ENCODE results near the gene GBX1.

Gene GBX1

DNA sequence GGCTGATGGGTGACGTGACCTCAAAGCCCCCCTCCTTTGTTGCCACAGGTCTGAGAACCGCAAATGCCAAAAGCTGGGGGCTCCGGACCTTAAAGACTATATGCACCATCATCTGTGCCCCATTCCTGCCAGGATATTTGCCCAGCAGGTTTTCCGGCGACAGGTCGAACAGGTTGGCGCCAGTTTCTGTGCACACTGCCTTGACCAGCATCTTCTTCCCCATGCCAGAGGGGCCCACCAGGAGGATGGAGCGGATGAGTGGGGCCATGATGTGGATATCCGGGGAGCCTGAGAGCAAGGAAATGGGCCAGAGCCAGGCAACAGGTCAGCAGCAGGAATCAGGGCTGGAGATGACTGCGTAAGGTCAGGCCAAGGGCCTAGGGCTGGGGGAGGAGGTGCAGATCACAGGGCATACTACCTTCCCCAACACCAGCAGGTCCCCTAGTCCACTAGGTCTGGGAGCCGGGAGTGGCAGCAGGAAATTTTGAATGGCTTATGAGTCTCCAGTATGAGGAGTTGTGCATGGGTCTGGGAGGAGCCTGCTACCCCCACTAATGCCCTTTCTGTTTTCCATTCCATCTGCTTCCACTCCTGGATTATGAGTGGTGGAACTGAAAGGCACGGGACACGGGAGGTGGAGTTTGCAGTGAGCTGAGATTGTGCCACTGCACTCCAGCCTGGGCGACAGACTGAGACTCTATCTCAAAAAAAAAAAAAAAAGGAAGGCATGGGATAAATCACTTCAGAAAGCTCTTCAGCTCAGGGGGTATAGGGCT, 25.9 kb upstream of the GBX1 start:
- DNase-seq = no peak

DNA sequence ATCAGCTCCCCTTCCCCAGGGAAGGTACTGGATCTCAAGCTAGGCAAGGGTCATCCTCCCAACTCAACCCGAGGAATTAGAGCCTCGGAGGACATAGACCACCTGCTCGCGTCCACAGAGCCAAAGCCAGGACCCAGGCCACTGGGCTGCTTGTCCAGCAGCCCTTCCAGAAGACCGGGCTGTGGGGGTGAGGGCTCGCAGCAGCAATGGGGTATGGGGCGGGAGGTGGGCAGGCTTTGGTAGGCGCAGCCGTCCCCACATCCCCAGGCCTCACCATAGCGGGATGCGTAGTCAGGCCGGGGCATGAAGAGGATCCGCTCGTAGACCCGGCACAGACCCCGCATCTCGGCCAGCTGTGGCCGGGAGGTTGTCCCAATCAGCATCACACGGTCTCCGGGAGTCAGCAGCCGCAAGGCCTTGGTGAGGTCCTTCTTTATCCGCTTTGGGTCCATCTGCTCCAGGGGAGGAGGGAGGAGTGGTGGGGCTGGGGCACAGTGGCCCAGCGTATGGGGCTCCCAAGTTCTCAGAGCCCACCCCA, 24.6 kb upstream of the GBX1 start:
- DNase-seq = no peak

DNA sequence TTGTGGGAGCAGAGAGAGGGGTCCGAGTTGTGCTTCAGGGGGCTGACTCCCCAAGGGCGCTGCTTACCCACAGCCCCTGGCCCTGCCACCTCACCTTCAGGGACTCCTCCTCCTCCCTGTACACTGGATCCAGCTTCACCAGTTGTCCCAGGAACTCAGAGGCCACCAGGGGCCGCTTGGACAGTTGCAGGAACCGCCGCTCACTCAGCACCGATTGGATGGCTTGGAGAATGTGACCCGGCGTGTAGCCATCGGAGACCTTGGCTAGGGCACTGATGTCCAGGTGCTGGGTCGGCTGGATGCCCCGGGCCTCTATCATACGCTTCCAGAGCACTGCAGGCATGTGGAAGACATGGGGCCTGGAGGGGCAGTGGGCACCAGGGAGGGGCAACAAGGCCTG, 24.1 kb upstream of the GBX1 start:
- no peak for DNase-seq

DNA sequence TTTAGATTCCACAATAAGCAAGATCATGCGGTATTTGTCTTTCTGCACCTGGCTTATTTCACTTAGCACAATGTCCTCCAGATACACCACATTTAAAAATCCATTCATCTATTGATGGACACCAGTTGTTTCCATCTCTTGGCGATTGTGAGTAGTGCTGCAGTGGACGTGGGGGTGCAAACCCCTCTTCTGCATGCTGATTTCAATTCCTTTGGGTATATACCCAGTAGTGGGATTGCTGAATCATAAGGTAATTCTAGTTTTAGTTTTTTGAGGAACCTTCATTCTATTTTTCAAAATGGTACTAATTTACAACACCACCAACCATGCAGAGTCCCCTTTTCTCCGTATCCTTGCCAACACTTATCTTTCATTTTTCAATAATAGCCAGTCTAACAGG, 21.5 kb upstream of the GBX1 start:
- no peak for DNase-seq

DNA sequence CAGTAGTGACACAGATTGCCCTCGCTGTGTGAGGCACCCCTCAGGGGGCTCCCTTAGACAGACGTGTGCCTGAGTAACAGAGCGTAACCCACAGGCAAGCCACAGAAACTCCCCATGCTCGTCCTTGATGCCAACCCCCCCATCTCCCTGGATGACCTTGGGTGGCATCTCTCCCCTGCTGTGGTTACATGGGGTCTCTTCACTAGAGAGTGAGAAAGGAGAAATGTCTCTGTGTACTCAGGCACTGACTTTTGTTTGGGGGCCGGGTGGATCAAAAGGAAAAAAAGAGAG, 20.7 kb upstream of the GBX1 start:
- no peak for DNase-seq

DNA sequence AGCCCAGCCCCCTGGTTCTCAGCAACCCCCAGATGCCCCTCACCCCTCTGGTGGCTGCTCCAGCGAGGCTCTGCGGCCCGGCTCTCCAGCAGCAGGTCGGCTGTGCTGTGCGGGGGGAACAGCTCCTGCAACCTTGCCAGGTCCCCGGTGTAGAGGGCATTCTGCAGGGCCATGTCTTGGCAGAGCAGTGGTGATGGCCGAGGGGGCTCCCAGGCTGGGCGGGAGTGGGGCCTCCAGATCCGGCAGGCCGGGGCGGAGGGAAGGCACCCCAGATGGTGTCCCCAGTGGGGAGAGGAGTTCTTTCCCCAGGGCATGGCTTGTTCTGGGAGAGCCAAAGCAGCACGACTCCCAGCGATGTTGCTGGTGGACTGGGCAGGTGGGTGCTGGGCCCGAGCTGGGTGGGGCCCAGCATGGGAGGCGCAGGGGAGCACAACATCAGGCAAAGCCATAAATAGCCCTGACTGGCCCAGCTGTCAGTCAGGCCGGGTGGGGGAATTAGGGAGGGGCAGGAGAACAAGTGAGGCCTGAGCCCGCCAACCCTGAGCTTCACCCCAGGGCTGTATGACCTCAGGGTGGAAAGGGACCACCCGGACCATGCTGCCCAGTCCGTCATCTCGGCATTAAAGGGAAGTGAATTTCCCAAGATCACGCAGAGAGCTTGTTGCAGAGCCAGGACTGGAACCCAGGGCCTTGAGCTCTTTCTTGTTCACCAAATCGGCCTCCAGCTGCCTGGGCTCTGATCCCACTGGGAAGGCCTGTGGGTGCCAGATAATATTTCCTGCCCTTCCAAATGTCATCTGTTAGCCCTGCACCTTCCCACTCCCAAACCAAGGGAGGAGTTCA, 20.1 kb upstream of the GBX1 start:
- no peak for DNase-seq

DNA sequence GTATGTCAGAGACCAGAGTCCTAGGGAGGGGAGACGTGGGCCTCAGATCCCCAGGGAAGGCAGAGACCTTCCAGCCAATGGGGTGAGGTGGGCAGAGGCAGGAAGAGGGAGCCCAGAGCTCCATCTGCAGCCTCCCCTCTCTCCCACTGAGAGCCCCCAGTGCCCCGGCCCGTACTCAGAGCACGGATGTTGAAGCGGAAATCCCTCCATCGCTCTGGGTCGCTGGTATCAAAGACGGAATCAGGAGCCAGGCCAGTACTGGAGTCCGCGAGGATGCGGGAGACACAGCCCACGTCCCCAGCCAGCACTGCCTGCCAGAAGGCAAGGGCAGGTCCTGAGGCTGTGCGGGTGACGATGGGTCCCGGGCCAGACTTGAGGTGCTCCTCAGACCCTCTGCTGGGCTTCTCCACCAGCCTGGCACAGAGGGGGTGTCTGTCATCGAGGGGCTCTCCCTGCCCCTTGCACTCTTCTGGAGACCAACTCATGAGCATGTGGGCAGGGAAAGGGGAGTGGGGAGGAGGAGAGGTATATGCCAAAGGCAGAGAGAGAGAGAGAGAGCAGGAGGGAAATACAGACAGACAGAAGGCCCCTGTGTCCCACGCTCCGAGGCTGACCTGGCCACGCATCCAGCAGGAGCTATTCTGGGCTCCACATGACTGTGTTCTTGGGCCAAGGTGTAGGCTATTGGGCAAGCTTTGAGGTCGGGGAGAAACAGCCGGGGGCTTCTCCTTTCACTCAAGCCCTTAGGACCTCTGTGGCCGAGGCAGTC, 19.3 kb upstream of the GBX1 start, which contains the start of gene ASB10:
TSS of gene ASB10 (minus strand) at position 611 of the 769 bp plus-strand sequence. CDS start at position 491, 120 bp downstream.
- DNase-seq = no peak

DNA sequence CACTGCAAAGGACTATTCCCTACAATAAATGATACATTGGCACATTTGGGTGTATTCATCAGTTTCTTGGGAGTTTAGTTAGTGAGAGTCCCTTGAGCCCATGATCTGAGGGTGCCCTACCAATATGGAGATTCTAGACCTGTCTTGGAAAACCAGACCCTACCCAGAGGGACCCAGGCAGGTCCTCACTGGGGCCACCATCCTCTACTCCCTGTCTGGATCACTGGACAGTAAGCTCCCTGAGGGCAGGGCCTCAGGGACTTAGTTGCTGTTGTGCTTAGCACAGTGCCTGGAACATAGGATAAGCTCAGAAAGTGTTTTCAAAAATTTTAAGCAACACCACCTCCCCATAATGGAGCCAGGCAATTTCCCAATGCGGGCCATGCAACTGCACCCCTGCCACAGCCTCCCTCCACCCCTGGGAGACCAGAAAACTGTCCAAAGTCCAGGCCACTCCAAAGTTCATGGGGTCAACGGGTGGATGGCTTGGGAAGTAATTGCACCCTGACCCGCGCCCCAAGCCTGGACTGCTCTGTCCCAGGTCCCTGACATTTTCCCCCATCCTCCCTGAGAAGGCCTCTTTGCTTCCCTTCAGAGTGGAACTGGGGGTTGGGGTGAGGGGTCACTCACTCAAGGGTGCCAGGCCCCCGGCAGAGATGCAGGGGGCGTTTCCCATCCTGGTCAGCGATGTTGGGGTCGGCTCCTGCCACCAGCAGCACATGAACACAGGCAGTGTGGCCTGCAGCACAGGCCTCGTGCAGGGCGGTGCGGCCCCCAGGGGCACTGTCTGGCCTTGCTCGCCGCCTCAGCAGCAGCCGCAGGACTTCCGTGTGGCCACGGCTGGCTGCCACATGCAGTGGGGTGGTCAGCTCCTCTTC, 18.5 kb upstream of the GBX1 start:
- DNase-seq = no peak

DNA sequence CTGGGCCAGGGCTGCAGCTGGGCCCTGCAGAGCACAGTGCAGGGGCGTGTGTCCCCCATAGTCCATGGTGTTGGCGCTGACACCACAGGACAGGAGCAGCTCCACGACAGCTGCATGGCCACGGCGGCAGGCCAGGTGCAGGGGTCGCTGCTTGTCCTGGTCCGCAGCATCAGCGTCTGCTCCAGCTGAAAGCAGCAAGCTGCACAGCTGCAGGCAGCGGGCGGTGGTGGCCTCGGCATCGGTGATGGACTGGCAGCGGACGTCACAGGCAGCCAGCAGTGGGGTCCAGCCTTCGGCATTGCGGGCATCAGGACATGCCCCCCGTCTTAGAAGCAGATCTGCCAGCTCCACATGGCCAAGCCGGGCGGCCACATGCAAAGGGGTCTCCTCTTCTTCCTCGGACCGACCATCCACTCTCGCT, 13.5 kb upstream of the GBX1 start:
- no peak for DNase-seq

DNA sequence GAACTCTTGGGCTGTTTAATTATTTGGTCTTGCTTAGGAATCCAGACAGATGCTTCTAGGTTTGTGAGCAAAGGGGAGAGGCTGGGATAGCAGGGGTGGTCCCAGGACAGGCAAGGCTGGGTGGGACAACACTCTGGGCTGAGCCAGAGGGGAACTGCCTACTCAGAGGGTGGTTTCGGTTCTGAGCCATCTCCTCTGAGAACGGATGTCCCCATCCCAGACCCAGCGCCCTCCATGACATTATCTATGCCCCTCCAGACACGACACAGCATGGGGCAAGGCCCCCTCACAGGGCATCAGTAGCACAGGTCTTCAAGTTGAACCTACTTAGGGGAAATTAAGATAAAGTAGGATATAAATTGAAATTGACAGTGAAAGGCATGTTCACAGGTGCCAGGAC, 12.5 kb upstream of the GBX1 start:
- DNase-seq = no peak

DNA sequence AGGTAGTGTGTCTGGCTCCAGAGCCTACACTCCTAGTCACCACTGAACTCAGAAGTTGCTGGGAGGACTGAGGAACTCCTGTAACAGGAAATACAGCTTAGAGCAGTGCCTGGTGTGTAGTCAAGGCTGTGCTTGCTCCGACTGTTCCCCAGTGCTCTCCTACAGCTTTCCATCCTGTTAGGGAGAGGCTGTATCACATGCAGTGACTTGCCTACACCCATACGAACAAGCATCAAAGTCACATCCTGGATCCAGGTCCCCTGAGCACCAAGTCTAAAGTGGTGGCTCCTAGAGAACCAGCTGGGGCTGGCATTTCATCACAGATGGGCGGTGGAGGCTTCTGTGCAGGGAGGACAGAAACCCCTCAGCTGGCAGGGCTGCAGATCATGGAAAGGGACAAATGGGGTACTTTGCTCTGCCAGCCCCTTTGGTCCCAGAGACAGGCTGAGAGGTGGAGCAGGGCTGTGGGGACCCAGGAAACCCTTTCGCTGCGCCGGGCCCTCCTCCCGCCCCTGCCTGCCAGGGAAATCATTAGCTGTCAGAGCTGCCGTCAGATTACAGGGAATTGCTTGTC, 11.9 kb upstream of the GBX1 start:
- no peak for DNase-seq

DNA sequence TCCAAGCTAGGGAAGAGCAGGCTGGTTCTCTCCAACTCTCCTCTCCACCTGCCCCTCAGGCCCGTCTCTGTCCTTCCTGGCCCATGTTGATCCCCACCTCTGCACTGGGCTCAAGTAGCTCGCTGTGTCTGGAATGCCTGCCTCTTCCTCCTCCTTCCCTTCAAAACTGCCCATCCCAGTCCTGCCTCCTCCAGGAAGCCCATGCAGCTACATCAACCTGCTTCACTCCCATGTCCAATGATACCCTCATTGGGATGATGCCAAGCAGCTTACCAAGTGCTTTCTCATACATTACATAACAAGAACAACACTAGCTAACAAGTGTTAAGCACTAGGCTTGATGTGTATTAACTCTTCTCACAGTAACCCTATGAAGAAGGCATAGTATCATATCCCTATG, 11.3 kb upstream of the GBX1 start:
- no peak for DNase-seq

DNA sequence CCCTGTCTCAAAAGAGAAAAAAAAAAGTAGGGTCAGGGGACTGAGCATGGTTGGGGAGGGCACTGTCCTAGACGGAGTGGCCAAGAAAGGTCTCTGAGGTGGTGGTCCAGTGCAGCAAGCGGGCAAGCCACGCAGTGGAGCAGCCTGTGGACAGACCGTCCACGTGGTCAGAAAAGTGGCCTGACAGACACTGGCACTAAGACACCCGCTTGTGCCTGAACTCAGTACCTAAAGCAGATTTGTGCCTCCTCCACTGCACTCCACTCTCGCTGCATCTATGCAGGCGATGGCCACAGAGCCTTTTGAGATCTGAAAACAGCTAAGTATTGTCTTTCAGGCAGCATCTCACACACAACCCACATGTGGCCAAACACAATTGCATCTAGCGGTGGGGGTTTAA, 10.7 kb upstream of the GBX1 start:
- no peak for DNase-seq

DNA sequence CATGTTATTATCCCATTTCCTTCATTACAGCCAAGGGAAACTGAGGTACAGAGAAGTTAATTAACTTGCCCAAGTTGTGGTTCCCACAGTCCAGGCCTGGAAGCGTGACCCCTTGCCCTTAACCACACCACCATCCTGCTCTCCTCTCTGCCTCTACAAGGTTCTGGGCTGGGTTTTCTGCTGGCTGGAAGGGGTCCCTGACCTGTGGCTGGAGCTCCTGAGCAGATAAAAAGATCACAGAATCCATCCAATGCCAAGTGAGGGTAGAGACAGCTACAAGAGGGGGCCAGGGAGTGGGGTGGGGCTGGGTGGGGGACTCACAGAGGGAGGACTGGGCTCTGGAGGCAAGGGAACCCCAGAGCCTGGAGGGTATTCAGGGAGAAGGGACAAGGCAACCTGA, 9.8 kb upstream of the GBX1 start:
- DNase-seq = no peak

DNA sequence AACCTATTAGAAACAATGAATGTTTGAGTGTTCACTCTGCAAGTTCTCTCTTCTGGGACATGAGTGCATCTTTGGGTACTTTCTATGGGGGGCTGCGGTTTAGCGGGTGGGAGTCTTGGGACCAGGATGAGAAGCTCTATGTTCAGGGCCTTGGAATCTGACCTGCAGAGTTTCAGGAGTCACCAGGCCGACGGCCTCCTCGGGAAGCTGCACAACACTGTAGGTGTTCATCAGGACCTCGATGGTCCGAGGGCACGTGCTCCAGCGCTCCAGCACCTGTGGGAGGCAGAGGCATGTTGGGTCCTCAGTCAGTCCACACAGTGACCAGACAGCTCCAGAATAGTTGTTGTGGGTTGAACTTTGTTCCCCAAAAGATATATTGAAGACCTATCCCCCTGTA, 8.9 kb upstream of the GBX1 start:
- no peak for DNase-seq

DNA sequence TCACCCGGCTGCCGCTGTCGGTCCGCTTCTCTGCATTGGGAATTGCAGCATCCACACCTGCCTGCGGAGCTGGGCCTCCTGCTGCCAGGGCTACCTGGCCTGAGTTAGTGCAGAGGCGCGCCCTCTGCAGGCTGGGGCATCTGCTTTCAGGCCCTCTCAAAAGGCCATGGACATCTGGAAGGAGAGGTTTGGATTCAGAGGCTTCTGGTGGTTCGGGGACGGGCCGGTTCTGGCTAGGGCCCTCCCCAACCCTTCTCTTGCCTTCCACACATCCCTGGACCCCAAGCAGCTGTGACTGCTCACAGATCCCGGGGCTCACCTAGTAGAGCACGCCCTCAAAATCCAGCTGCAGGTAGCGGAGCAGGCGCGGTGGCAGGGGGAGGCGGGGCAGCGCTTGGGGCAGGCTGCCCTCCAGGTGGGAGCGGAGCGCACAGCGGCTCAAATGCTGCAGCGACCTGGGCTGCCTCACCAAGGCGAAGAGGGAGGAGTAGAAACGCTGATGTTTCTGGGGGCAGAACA, 8.4 kb upstream of the GBX1 start:
- no peak for DNase-seq

DNA sequence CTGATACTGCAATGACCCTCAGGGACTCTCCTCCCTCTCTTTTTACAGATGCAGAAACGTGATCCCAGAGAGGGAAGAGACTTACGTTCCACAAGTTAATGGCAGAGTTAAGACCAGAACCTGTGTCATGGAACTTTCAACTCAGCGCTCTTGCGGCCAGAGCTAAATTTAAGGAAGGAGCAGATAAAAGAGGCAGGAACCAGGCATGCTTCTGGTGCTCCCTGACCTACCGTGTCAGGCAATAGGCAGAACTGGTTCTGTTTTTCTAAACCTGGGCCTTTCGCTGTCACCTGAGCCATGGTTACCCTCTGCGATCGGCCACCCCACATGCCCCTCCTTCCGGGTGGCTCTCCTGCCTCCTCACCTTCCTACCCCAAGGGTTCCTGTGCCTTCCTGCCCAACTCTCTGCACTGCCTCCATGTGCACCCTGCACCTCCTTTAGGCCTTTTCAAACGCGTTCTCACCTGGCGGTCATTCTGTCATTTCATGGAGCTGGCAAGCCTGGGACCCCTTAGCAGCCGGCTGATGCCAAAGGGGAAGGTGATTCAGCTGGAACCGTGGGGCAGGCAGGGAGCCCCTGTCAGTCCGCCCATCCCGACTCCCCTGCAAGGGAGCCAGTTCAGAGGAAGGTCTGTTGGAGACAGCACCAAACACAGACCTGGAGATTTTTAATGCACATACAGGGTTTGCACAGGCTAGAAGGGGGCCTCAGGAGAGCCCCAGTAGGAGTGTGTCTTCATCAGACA, 7.7 kb upstream of the GBX1 start:
- DNase-seq = no peak

DNA sequence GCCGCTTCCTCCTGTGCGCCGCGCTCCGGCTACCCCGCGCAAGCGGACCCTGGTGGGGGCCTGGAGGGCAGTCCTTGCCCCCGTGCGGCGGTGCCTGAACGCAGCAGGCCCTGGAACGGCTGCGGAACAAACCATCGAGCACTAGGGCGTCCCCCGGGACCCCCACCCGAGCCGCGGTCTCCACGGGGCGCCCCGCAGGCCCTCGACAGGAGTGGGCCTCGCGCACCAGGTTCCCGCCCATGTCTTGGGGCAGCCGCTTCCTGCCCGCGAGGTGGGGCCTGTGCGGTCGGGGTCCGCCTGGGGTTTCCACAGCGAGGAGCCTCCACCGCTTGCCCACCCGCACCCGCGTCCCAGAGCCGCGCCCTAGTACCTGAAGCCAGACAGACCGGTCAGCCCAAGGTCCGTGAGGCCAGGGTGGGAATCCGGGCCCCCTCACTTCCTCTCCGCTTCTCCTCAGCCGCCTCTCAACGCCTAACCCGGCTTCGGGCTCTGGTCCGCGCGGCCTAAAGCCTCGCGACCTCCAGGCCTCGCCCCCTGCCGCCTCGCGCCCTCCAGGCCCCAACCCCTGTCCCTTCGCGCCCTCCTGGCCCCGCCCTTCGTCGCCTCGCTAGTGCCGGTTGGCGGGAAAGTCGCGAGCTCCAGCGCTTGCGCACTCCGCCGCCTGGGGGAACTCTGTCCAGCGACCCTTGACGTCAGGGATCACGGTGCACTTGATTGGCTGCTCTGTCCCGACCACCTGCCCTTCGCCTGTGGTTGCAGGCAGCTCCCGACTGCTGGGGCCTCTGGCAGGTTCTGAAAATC, 7.0 kb upstream of the GBX1 start:
- peak; percentile 61 for DNase-seq

DNA sequence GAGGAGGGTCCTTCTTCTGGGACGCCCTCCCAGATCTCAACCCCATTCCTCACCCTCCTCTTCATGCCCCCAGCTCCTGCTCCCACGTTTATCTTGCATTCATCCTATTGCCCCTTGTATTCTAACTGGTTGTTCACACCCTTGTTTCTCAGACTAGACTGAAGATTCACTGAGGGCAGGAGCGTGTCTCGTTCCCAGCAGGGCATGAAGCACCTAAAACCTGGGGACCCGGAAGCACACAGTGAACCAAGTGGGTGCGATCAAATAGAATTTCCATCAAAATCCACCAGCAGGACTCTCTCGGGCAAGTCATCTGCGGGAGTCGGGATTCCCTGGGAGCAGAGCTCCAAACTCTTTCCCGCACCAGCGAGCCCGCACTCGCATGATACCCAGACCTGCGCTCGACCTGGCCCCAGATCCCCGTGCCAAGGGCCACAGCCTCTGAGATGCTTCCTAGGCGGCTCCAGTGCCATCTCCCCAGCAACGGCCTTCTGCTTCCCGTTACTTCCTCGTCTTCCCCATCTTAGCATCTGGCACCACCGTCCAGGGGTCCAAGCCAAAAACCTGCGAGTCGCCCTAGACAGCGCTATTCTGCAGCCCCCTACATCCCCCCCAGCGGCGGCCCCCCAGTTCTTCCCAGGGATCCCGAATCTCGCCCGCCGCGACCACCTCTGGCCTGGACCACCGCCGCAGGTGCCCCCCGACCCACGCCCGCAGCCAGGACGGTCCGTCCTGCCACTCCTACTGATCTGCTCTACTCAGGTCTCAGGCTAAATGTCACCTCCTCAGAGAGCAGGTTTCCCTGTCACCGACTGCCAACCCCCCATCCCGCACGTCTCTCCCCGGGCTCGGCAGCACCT, 6.1 kb upstream of the GBX1 start:
- no peak for DNase-seq

Data from hematopoietic multipotent progenitor cell treated with erythropoietin and hydrocortisone succinate and interleukin-3 and kit ligand, for 4 days (in vitro differentiated cells).